ENCODE measurements around the gene ZNF385D.

GRCh38 chr3:21587894-21588293, 163.1 kb downstream of the ZNF385D start:
- TF ChIP-seq, protein P1, sequence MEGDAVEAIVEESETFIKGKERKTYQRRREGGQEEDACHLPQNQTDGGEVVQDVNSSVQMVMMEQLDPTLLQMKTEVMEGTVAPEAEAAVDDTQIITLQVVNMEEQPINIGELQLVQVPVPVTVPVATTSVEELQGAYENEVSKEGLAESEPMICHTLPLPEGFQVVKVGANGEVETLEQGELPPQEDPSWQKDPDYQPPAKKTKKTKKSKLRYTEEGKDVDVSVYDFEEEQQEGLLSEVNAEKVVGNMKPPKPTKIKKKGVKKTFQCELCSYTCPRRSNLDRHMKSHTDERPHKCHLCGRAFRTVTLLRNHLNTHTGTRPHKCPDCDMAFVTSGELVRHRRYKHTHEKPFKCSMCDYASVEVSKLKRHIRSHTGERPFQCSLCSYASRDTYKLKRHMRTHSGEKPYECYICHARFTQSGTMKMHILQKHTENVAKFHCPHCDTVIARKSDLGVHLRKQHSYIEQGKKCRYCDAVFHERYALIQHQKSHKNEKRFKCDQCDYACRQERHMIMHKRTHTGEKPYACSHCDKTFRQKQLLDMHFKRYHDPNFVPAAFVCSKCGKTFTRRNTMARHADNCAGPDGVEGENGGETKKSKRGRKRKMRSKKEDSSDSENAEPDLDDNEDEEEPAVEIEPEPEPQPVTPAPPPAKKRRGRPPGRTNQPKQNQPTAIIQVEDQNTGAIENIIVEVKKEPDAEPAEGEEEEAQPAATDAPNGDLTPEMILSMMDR (IDR thresholded peaks at IDR 0.05), result no peak
- TF ChIP-seq POLR2AphosphoS5 (IDR thresholded peaks at IDR 0.05; ENCODE audit: low read depth, low read length), result no peak
- no peak for TF ChIP-seq TCF7L2 (IDR thresholded peaks at IDR 0.05; ENCODE audit: low read depth, low read length)
